ENCODE results near the gene VWA5B1.
A peak's percentile ranks its signal among the peaks of the same experiment; 100 is the strongest.

Gene VWA5B1

GRCh38 chr1:20344738-20345137 is 54.1 kb downstream of the VWA5B1 start:
- H3K27ac Mint-ChIP-seq: no peak overlapping the region
- peaks cover 8% of the 10 kb centered on the region in 2 donors for H3K9me3 Mint-ChIP-seq
- DNase-seq (no peak), ATAC-seq (no peak)
- peaks cover 60% of the 10 kb centered on the region for H3K27me3 Mint-ChIP-seq
- no peak overlapping the region for H3K4me3 Mint-ChIP-seq
- H3K4me1 Mint-ChIP-seq: peaks cover 7% of the 10 kb centered on the region

DNA sequence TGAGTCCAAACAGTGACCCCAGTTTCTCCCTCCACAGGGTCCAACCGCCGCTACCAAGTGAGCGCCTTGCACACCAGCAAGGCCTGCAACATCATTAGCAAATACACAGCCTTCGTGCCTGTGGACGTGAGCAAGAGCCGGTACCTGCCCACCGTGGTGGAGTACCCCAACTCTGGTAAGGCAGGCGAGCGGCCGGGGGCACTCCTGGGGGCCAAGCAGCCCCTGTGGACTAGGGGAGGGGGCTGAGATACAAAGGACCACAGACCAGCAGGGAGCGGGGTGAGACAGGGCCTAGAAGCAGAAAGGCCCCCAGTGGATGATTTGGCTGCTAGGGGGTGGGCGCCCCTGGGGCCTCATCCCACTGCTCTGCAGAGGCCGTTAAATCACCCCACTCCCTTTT is 54.7 kb downstream of the VWA5B1 start:
- Mint-ChIP-seq H3K27ac (no peak overlapping the region), H3K9me3 (peaks cover 8% of the 10 kb centered on the region in 2 donors), H3K4me1 (peaks cover 7% of the 10 kb centered on the region), H3K4me3 (no peak overlapping the region), H3K27me3 (peaks cover 53% of the 10 kb centered on the region)
- ATAC-seq: no peak
- no peak for DNase-seq

GRCh38 chr1:20346433-20346832 is 55.8 kb downstream of the VWA5B1 start:
- no peak overlapping the region for H3K4me3 Mint-ChIP-seq
- peaks cover 8% of the 10 kb centered on the region in 2 donors for H3K9me3 Mint-ChIP-seq
- no peak overlapping the region for H3K27ac Mint-ChIP-seq
- H3K27me3 Mint-ChIP-seq: peaks cover 47% of the 10 kb centered on the region
- ATAC-seq (no peak), DNase-seq (no peak)
- H3K4me1 Mint-ChIP-seq: peaks cover 7% of the 10 kb centered on the region

DNA sequence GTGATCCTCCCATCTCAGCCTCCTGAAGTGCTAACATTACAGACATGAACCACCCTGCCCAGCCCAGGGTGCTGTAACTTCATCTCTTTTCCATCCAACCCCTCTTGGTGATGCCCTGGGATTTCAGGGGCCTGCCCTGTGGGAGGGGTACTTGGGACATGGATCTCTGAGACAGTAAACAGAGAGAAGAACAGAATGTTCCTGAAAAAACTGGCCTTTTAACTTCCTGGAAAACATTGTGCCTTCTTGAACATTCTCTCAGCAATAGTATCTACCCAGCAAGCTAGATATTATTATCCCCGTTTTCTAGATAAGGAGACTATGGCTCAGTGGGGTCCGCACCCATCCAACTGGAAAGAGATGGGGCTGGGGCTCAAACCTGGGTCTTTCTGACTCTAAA is 57.0 kb downstream of the VWA5B1 start:
- Mint-ChIP-seq H3K27ac (no peak overlapping the region), H3K4me1 (peaks cover 7% of the 10 kb centered on the region), H3K27me3 (peaks cover 42% of the 10 kb centered on the region), H3K4me3 (no peak overlapping the region), H3K9me3 (peaks cover 8% of the 10 kb centered on the region in 2 donors)
- DNase-seq: no peak
- no peak for ATAC-seq

- peaks cover 45% of the 10 kb centered on the region for H3K27me3 Mint-ChIP-seq
- ATAC-seq (no peak), DNase-seq (no peak)
- H3K4me1 Mint-ChIP-seq: peaks cover 7% of the 10 kb centered on the region
- H3K27ac Mint-ChIP-seq: no peak overlapping the region
- H3K9me3 Mint-ChIP-seq: peaks cover 8% of the 10 kb centered on the region in 2 donors
- no peak overlapping the region for H3K4me3 Mint-ChIP-seq
Measured at GRCh38 chr1:20348326-20348915, 57.7 kb downstream of the VWA5B1 start.

DNA sequence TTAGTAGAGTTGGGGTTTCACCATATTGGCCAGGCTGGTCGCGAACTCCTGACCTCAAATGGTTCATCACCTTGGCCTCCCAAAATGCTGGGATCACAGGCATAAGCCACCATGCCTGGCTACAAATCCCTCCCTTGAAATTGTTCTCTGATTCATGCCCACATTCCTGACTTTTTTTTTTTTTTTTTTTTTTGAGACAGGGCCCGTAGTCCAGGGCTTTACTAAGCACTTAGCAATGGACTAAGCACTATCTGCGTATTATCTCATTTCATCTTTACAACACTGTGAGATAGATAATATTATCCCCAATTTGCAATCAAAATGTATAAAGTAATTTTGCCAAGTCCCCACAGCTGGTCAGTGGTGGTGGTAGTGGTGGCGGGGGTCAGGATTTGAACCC is 58.9 kb downstream of the VWA5B1 start:
- Mint-ChIP-seq H3K4me1 (no peaks in the 10 kb centered on the region), H3K9me3 (peaks cover 8% of the 10 kb centered on the region in 2 donors), H3K27me3 (peaks cover 39% of the 10 kb centered on the region), H3K27ac (no peak overlapping the region), H3K4me3 (no peak overlapping the region)
- ATAC-seq (no peak), DNase-seq (no peak)

GRCh38 chr1:20349971-20350370 is 59.3 kb downstream of the VWA5B1 start:
- Mint-ChIP-seq H3K27ac (no peak overlapping the region), H3K27me3 (peaks cover 35% of the 10 kb centered on the region)

DNA sequence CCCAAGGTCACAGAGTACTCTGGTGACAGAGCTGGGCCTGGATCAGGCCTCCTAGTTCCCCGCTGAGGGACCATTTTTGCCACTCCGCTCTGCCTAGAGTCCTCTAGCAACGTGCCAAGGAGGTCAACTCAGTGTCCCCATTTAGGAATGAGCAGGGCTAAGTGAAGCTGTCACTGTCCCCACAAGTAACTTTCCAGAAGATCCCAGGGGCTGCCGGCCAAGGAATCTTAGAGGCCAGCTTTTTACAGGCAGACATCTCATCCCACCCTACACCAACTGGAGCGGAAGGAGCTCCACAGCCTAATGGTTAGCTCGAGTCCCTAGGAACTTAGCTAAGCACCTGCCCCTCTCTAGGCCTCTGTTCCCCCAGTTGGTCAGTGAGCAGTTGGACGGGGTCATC is 59.7 kb downstream of the VWA5B1 start:
- DNase-seq: no peak
- Mint-ChIP-seq H3K27me3 (peaks cover 30% of the 10 kb centered on the region), H3K27ac (no peak overlapping the region)

More at GRCh38 chr1:20349971-20350370, 59.3 kb downstream of the VWA5B1 start:
- DNase-seq: no peak
- no peak overlapping the region for H3K4me3 Mint-ChIP-seq
- ATAC-seq: no peak
- peaks cover 8% of the 10 kb centered on the region in 2 donors for H3K9me3 Mint-ChIP-seq
- H3K4me1 Mint-ChIP-seq: no peaks in the 10 kb centered on the region

GRCh38 chr1:20351911-20352701 is 61.4 kb downstream of the VWA5B1 start:
- H3K27me3 Mint-ChIP-seq: peaks cover 31% of the 10 kb centered on the region
- ATAC-seq (no peak), DNase-seq (no peak)
- H3K4me1 Mint-ChIP-seq: peaks cover 6% of the 10 kb centered on the region
- H3K9me3 Mint-ChIP-seq: no peaks in the 10 kb centered on the region
- H3K4me3 Mint-ChIP-seq: no peak overlapping the region
- peak overlapping the region in 1 of 2 donors; percentile 8 for H3K27ac Mint-ChIP-seq

More for the DNA sequence above, 59.7 kb downstream of the VWA5B1 start:
- Mint-ChIP-seq H3K4me3 (no peak overlapping the region), H3K9me3 (peaks cover 8% of the 10 kb centered on the region in 2 donors), H3K4me1 (no peaks in the 10 kb centered on the region)
- ATAC-seq: no peak

DNA sequence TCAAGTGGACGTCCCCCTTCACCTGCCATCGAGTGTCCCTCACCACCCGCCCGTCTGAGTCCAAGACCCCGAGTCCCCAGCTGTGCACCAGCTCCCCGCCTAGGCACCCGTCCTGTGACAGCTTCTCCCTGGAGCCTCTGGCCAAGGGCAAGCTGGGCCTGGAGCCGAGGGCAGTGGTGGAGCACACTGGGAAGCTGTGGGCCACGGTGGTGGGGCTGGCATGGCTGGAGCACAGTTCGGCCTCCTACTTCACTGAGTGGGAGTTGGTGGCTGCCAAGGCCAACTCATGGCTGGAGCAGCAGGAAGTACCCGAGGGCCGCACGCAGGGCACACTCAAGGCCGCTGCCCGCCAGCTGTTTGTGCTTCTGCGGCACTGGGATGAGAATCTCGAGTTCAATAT is 63.2 kb downstream of the VWA5B1 start:
- no peaks in the 10 kb centered on the region for H3K9me3 Mint-ChIP-seq
- ATAC-seq (no peak), DNase-seq (no peak)
- H3K4me1 Mint-ChIP-seq: peaks cover 7% of the 10 kb centered on the region
- H3K4me3 Mint-ChIP-seq: no peak overlapping the region
- H3K27me3 Mint-ChIP-seq: peaks cover 48% of the 10 kb centered on the region
- H3K27ac Mint-ChIP-seq: no peak overlapping the region

DNA sequence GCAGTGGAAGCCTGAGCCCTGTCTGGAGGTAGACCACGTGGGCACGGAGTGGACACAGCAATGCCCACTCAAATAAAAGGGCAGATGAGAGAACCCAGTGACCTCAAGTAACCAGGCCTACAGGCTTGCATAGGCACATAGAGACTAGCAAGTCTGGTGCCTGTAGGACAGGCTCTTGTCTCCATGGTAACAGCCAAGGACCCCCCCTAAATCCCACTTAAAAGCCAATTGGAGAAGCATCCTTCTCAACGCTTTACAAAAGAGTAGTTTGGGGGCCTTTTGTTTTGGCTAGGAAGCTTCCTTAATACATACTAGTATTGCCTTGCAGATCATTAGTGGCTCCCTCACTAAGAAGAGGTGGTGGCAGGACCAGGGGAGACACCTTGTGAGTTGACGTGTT is 63.9 kb downstream of the VWA5B1 start:
- Mint-ChIP-seq H3K27ac (no peak overlapping the region), H3K27me3 (peaks cover 56% of the 10 kb centered on the region), H3K4me1 (peaks cover 15% of the 10 kb centered on the region), H3K9me3 (no peaks in the 10 kb centered on the region), H3K4me3 (no peak overlapping the region)
- DNase-seq (no peak), ATAC-seq (no peak)

- Mint-ChIP-seq H3K9me3 (no peaks in the 10 kb centered on the region), H3K27ac (no peak overlapping the region), H3K4me1 (peaks cover 21% of the 10 kb centered on the region), H3K4me3 (no peak overlapping the region), H3K27me3 (peaks cover 62% of the 10 kb centered on the region)
- no peak for ATAC-seq
- DNase-seq: no peak
Measured at GRCh38 chr1:20355101-20355827, 64.6 kb downstream of the VWA5B1 start.

GRCh38 chr1:20355828-20356735 is 65.4 kb downstream of the VWA5B1 start:
- no peak overlapping the region for H3K27ac Mint-ChIP-seq
- ATAC-seq (peak; percentile 26), DNase-seq (no peak)
- peaks cover 70% of the 10 kb centered on the region for H3K27me3 Mint-ChIP-seq
- no peak overlapping the region for H3K4me3 Mint-ChIP-seq
- H3K9me3 Mint-ChIP-seq: no peaks in the 10 kb centered on the region
- peaks cover 21% of the 10 kb centered on the region for H3K4me1 Mint-ChIP-seq

DNA sequence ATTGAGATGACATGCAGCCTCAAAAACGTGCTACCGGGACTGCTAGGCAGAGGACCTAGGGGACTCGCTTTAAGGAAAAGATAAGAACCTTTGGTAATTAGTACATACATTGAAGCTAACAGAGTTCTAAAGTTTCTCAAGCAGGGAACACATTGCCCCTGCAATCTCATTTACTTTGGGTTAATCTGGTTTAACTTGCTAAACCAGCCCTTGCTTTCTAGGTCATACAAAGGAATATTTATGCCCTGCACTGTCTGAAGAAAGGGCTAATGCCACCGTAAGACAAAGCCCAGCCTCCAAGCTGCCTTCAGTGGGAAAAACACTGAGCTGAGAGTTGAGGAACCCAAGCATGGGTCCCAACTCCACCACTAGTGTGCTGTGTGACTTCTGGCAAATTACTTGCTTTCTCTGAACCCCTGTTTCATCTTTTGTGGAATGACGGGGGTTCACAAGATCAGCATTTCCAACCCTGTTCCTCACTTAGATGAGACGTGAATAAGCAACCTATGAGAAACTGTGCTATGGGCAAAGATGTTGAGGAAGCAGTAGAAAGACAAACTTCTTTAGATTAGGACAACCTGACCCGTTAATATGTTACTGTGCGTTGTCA is 66.3 kb downstream of the VWA5B1 start:
- Mint-ChIP-seq H3K4me3 (no peak overlapping the region), H3K27me3 (peaks cover 79% of the 10 kb centered on the region), H3K9me3 (no peaks in the 10 kb centered on the region), H3K27ac (no peak overlapping the region), H3K4me1 (peaks cover 21% of the 10 kb centered on the region)
- ATAC-seq: no peak
- DNase-seq: no peak

GRCh38 chr1:20357796-20358195 is 67.1 kb downstream of the VWA5B1 start:
- peaks cover 79% of the 10 kb centered on the region for H3K27me3 Mint-ChIP-seq
- no peak overlapping the region for H3K4me3 Mint-ChIP-seq
- no peaks in the 10 kb centered on the region for H3K9me3 Mint-ChIP-seq
- H3K4me1 Mint-ChIP-seq: peaks cover 21% of the 10 kb centered on the region
- H3K27ac Mint-ChIP-seq: no peak overlapping the region
- DNase-seq: no peak
- no peak for ATAC-seq
